Fibroblast of skin of right biceps (primary cell): ENCODE results near the gene SPATA33.
"Not testable (repeated sequence)": the region's sequence is repeated elsewhere in the genome, so short reads cannot be mapped to it uniquely, and the experiment has no call there.

Experiments
- DNase-seq: peaks from one replicate; pipeline ENCODE4 v3.0.0-alpha.2; 2013

SPATA33 gene

GRCh38 chr16:89629827-89630610 is 27.6 kb upstream of the SPATA33 start:
- no peak for DNase-seq

DNA sequence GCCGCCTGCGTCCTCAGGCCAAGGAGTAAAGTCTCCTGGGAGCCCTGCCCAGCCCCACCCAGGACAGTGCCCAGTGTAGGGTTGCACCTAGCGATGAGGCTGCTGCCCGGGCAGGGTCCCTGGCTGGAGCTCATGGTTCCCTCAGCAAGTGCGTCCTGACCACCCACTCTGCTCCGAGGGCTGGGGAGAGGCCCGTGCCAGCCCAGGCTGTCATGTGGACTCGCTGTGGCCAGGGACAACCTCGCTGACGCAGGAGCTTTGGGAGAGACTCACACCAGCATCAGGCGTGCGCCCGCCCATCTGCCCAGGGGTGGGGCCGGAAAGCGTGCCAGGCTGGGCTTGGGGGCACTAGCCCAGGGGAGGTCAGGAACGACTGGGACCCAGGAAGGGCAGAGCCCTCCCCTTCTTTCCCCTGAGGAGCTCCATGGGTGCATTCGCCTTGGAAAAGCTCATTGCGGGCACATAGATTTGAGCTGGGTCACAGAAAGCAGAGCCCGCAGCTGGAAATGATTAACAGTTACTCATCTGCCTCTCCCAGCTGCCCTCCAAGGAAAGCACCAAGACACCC is 24.5 kb upstream of the SPATA33 start:
- DNase-seq: peak; percentile 72

GRCh38 chr16:89634463-89635385 is 22.9 kb upstream of the SPATA33 start:
- not testable (repeated sequence) for DNase-seq

DNA sequence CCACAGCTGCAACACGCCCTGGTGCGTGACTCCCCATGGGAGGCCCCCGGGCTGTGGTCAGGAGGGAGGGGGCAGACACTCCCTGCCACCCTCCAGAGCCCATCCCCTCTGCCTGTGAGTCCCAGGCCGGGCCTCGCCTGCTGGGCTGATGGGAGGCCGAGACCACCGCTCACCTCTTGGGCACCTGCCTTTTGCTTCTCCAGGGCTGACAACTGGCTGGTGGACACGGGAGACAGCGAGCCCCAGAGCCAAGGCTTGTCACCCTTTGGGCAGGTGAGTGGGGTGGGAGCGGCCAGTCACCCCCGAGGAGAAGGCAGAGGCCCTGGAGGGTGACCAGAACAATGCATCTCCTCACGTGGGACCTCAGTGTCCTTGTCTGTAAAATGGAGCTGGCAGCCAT is 21.0 kb upstream of the SPATA33 start:
- DNase-seq: no peak

DNA sequence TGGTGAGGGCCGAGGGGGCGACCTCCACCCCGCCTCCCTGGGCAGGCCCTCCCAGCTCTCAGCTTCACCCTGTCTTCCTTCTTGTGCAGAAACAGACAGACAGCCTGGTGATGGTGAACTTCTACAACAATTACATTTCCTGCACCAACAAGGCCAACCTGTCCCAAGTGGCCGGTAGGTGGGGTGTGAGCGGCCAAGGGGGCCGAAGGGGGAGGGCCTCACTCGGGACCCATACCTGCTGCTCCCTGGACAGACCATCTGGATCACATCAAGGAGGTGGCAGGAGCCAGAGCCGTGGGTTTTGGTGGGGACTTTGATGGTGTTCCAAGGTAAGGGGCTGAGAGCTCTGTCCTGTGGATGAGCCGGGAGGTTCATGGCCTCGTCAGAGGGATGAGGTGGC is 20.3 kb upstream of the SPATA33 start:
- no peak for DNase-seq

DNA sequence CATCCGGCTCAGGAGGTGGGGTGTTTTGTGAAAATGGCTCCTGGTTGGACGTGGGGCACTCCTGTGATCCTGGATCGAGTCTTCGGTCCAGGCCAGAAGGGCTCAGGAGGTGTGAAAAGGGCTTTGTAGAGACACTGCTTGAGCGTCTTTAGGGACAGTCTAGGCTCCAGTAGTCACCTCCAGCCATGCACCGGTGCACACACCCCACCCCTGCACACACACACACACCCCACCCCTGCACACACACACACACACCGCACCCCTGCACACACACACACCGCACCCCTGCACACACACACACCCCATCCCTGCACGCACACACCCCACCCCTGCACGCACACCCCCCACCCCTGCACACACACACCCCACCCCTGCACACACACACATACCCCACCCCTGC is 19.2 kb upstream of the SPATA33 start:
- DNase-seq: no peak

- DNase-seq: no peak
Observed at GRCh38 chr16:89639385-89639784, 18.3 kb upstream of the SPATA33 start.

- DNase-seq: no peak
Observed at GRCh38 chr16:89641458-89642119, 16.0 kb upstream of the SPATA33 start.

DNA sequence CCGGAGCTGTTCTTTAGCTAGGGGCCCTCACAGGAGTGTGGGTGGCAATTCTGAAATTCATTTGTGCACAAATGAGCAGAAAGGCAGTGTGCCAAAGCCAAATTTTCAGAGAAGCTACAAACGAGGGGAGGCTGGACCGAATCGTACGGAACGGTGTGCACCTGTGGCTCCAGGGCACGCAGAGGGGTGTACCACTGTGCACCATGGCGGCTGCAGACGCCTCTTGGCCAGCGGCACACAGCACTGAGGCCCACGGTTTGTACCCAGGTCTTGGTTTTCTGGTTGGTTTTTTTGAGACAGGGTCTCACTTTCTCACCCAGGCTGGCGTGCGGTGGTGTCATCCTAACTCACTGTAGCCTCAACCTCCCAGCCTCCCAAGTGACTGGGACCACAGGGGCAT is 15.1 kb upstream of the SPATA33 start:
- no peak for DNase-seq

GRCh38 chr16:89643769-89644300 is 13.8 kb upstream of the SPATA33 start:
- DNase-seq: no peak

DNA sequence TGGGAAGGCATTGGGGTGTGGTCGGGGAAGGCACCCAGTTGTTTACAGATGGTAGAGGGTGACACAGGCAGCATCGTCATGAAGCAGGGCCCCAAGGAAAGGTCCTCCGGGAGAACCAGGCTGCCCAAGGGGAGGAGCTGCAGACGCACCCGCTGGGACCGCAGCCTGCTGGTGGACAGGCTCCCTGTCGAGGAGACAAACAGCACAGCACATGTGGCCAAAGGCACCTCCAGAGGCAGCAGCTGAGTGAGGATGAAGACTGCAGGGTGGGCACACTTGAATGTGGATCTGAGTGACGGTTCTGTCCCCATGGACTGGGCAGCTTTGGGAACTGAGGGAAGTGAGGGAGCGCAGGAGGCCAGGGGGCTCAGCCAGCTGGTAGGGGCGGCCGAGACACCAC is 12.5 kb upstream of the SPATA33 start:
- no peak for DNase-seq

- DNase-seq: no peak
Observed at GRCh38 chr16:89646270-89646669, 11.4 kb upstream of the SPATA33 start.

DNA sequence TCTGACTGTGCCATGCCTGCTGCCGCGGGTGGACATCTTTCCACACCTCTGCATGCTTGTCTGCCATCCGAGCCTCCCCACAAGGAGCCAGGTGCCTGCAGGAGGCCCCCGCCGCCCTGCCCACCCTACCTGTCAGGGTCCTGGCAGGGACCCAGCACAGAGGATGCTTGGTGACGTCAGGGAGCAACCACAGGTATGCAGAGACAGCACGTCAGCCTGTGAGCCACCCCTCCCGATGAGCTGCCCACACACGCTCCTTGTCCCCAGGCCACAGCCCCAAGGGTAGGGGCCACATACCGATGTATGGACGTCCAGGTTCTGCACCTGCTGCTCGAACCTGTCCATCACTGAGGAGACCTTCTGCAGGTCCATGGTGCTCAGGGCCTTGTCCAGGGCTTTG is 10.7 kb upstream of the SPATA33 start:
- DNase-seq: no peak

DNA sequence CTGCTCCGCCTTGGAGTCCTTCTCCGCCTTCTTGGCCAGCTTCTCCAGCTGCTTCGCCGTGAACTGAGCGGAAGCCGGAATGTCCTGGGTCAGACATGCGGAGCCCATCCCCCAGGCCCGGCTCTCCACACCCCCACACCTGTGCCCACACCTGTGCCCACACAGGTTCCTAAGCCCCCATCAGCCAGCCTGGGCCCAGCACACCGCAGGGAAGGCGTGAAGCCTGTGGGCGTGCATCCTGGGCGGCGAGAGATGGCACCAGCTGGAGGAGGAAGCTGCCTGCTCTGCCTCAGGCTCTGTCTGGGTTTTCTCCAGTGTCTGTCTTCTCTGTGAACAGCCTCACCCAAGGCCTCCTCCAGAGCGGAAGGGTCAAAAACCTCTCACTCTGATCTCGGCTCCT is 6.1 kb upstream of the SPATA33 start:
- no peak for DNase-seq

DNA sequence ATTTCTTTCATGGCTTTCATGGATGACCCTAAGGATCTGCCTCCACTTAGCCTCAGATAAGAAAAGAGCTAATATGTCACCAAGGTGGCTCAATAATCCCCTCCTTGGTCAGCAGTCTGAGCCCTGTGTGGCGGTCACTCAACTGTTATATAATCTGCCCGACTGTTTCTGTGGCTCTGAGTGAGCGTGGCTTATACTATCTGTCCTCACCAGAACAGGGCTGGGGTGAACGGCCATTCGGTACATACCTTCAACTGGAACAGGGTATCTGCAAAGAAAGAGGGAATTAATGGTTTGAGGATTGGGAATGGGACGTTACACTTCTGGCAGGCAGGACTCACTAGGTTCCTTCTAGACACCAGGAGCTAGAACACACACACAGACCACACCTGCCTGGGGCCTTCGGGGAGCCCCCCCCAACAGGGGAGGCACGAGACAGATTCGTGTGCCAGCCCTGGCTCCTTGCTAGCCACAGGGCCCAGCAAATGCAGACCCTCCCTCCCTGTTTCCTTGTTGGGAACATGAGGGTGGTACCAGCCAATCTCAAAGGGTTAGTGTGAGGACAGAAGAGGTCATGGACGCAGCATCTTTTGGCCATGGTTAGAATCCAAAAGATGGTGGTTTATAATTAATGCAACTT is 3.9 kb upstream of the SPATA33 start:
- no peak for DNase-seq

DNA sequence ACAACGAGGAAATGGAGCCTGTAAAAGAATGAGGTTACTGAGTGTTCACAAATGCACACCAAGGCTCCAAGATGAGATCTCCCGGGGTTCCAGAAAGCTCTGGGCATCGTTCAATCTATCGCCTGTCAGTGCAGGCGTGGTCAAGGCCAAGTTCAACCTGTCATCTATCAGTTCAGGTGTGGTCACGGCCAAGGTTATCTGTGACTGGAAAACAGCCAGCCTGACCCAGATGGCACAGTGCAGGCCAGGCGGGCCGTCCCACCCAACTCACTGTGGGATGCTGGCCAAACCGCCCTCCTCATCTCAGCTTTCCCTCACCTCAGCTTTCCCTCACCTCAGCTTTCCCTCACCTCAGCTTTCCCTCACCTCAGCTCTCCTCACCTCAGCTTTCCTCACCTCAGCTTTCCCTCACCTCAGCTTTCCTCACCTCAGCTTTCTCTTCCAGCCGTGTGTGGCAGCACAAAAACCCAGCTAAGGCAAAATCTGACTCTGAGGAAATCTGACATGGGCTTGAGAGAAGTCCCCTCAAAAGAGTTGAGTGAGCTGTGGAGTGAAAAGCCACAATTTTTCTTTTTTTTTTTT is 2.5 kb upstream of the SPATA33 start:
- no peak for DNase-seq

GRCh38 chr16:89656435-89657121 is 1.1 kb upstream of the SPATA33 start:
- DNase-seq: no peak

- no peak for DNase-seq
Observed at GRCh38 chr16:89658221-89658879, 714 bp downstream of the SPATA33 start.

- DNase-seq: no peak
Observed at GRCh38 chr16:89660146-89660545, 2.5 kb downstream of the SPATA33 start.

DNA sequence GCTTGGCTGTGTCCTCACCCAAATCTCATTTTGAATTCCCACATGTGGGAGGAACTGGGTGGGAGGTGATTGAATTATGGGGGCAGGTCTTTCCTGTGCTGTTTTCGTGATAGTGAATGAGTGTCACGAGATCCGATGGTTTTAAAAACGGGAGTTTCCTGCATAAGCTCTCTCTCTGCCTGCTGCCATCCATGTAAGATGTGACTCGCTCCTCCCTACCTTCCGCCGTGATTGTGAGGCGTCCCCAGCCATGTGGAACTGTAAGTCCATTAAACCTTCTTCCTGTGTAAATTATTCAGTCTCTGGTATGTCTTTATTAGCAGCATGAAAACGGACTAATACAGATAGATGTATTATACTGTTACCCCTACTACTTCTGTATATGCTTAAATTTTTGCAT is 3.6 kb downstream of the SPATA33 start:
- DNase-seq: no peak

DNA sequence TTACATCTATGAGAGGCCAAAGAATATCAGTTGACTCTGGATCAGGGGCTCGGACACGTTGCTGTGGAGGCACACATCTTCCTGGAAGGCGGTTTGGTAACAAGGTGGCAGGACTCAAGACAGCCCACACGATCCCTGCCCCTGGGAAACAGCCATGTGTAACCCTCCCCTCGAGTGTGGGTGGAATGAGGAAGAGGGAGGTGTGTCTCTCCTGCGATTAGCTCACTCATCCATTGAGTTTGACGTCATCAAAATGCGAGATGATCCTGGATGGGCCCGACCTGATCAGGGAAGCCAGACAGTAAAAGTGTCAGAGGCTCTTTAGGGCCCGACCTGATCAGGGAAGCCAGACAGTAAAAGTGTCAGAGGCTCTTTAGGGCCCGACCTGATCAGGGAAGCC is 6.6 kb downstream of the SPATA33 start:
- DNase-seq: not testable (repeated sequence)
